ENCODE measurements around the gene RGP1. TPM values are rescaled to one million over a fixed set of nuclear protein-coding genes. Genes with fewer than 3 reads are reported as not detected.

The RGP1 gene
- total RNA-seq, 3 donors from 2014 or later = 46.5 to 55.7 (median 55.7) TPM

GRCh38 chr9:35705372-35705771 lies 43.7 kb upstream of the RGP1 start:
- peaks cover 43% of the 10 kb centered on the region for H3K36me3 ChIP-seq (ENCODE audit: low read depth)
- no peak for TF ChIP-seq CTCF (IDR thresholded peaks at IDR 0.05)
- DNase-seq (no peak), ATAC-seq (no peak)
- intact Hi-C loops (cut with DNase I, micrococcal nuclease) = loop anchor here in 1 of 2 donors (10.0 kb wide), 1 partner anchor 61 kb away; no protein-coding TSS in a partner anchor
- no peaks in the 10 kb centered on the region for H3K4me1 ChIP-seq (ENCODE audit: low read depth)
- no peak overlapping the region for H3K4me3 ChIP-seq
- no peaks in the 10 kb centered on the region for H3K9me3 ChIP-seq

GRCh38 chr9:35705836-35706430 lies 43.2 kb upstream of the RGP1 start:
- Histone ChIP-seq H3K36me3 (ENCODE audit: low read depth) (peaks cover 40% of the 10 kb centered on the region), H3K9me3 (no peaks in the 10 kb centered on the region), H3K4me3 (no peak overlapping the region), H3K4me1 (ENCODE audit: low read depth) (no peaks in the 10 kb centered on the region)
- DNase-seq (no peak), ATAC-seq (no peak)
- no peak for TF ChIP-seq CTCF (IDR thresholded peaks at IDR 0.05)
- intact Hi-C loops (cut with DNase I, micrococcal nuclease) = loop anchor here in 1 of 2 donors (10.0 kb wide), 1 partner anchor 61 kb away; no protein-coding TSS in a partner anchor

- DNase-seq = no peak
- ATAC-seq = no peak
- Histone ChIP-seq H3K4me1 (ENCODE audit: low read depth) (no peaks in the 10 kb centered on the region), H3K36me3 (ENCODE audit: low read depth) (peaks cover 37% of the 10 kb centered on the region), H3K9me3 (no peaks in the 10 kb centered on the region), H3K4me3 (no peak overlapping the region)
- intact Hi-C loops (cut with DNase I, micrococcal nuclease) = loop anchor here in 1 of 2 donors (10.0 kb wide), 1 partner anchor 62 kb away; no protein-coding TSS in a partner anchor
- no peak for TF ChIP-seq CTCF (IDR thresholded peaks at IDR 0.05)
Observed at GRCh38 chr9:35706951-35707350, 42.1 kb upstream of the RGP1 start.

GRCh38 chr9:35708146-35708545 lies 40.9 kb upstream of the RGP1 start:
- DNase-seq = no peak
- intact Hi-C loops (cut with DNase I, micrococcal nuclease) = loop anchor here in 1 of 2 donors (10.0 kb wide), 1 partner anchor 63 kb away; no protein-coding TSS in a partner anchor
- Histone ChIP-seq H3K4me1 (ENCODE audit: low read depth) (no peaks in the 10 kb centered on the region), H3K9me3 (no peaks in the 10 kb centered on the region), H3K4me3 (no peak overlapping the region), H3K36me3 (ENCODE audit: low read depth) (peaks cover 31% of the 10 kb centered on the region)
- no peak for ATAC-seq
- no peak for TF ChIP-seq CTCF (IDR thresholded peaks at IDR 0.05)

- no peaks in the 10 kb centered on the region for H3K4me1 ChIP-seq (ENCODE audit: low read depth)
- ATAC-seq (no peak), DNase-seq (no peak)
- peaks cover 17% of the 10 kb centered on the region for H3K36me3 ChIP-seq (ENCODE audit: low read depth)
- intact Hi-C loops (cut with DNase I, micrococcal nuclease) = no loop called here
- H3K4me3 ChIP-seq = no peak overlapping the region
- TF ChIP-seq CTCF (IDR thresholded peaks at IDR 0.05) = no peak
- no peaks in the 10 kb centered on the region for H3K9me3 ChIP-seq
Observed at GRCh38 chr9:35710818-35711500, 38.1 kb upstream of the RGP1 start.
